CD14-positive monocyte (primary cell): ENCODE results near the gene PRRT1. TPM values are rescaled to one million over a fixed set of nuclear protein-coding genes. Genes with fewer than 3 reads are reported as not detected.

Experiments
- DNase-seq, 3 donors: peaks; one replicate each; pipeline ENCODE4 v3.0.0-alpha.2; 2011 to 2022
- H2AFZ ChIP-seq: 2 replicates; pipeline ENCODE4 v1.6.0; 2012; ENCODE audit warnings: mild to moderate bottlenecking, low read depth, low read length, inconsistent platforms; ENCODE audit not compliant: insufficient read depth, poor library complexity, severe bottlenecking
- H3K27ac ChIP-seq, 2 donors: 1 replicate in 1 of 2; 2 replicates in 1 of 2; pipeline ENCODE4 v1.5.1; 2012 to 2013; ENCODE audit warnings: low read length in 2 of 2, control low read depth in 1 of 2, inconsistent platforms in 1 of 2, low read depth in 1 of 2, mild to moderate bottlenecking in 1 of 2
- H3K27me3 ChIP-seq, 2 donors: one replicate each; pipeline versions ENCODE4 v1.6.0 to v1.6.1; 2011 to 2013; ENCODE audit warnings: low read length in 2 of 2; ENCODE audit not compliant: control insufficient read depth in 2 of 2, insufficient read depth in 2 of 2
- H3K36me3 ChIP-seq, 2 donors: replicated peaks in 1 of 2; 1 replicate in 1 of 2; 2 replicates in 1 of 2; pipeline versions ENCODE4 v1.5.1 to v1.6.1; 2012 to 2013; ENCODE audit warnings: low read length in 2 of 2, control low read depth in 1 of 2, inconsistent platforms in 1 of 2, mild to moderate bottlenecking in 1 of 2; ENCODE audit not compliant: insufficient read depth in 2 of 2, control insufficient read depth in 1 of 2
- H3K4me1 ChIP-seq, 2 donors: 1 replicate in 1 of 2; 2 replicates in 1 of 2; pipeline versions ENCODE4 v1.5.1 to v1.6.1; 2012 to 2013; ENCODE audit warnings: low read length in 2 of 2, control low read depth in 1 of 2, inconsistent platforms in 1 of 2, mild to moderate bottlenecking in 1 of 2, moderate library complexity in 1 of 2; ENCODE audit not compliant: insufficient read depth in 2 of 2, control insufficient read depth in 1 of 2
- H3K4me2 ChIP-seq: replicated peaks from 2 replicates; pipeline ENCODE3; 2012; ENCODE audit warnings: low read length, moderate library complexity, mild to moderate bottlenecking; ENCODE audit not compliant: poor library complexity, severe bottlenecking; ENCODE audit errors: extremely low read depth
- H3K4me3 ChIP-seq, 3 experiments: fragments of 200-600 bp in 1 of 3; sonication (generic) in 1 of 3; replicated peaks in 1 of 3; 1 replicate in 2 of 3; 2 replicates in 1 of 3; pipeline ENCODE4 v1.5.1; 2011 to 2013; ENCODE audit warnings: low read length in 3 of 3, mild to moderate bottlenecking in 3 of 3, control low read depth in 2 of 3, low read depth in 2 of 3, inconsistent platforms in 1 of 3, moderate library complexity in 1 of 3
- H3K79me2 ChIP-seq: 2 replicates; pipeline ENCODE4 v1.6.0; 2012; ENCODE audit warnings: mild to moderate bottlenecking, control low read depth, inconsistent platforms, low read length, moderate library complexity; ENCODE audit not compliant: insufficient read depth
- H3K9ac ChIP-seq: 2 replicates; pipeline ENCODE4 v1.6.0; 2017; ENCODE audit warnings: low read length, mild to moderate bottlenecking; ENCODE audit not compliant: insufficient read depth, poor library complexity, severe bottlenecking
- H3K9me3 ChIP-seq, 2 donors: replicated peaks in 1 of 2; 1 replicate in 1 of 2; 2 replicates in 1 of 2; pipeline versions ENCODE4 v1.5.1 to v1.6.1; 2012 to 2013; ENCODE audit warnings: low read length in 2 of 2, control low read depth in 1 of 2; ENCODE audit not compliant: control insufficient read depth in 1 of 2, insufficient read depth in 1 of 2
- H4K20me1 ChIP-seq: 2 replicates; pipeline ENCODE4 v1.6.0; 2012; ENCODE audit warnings: mild to moderate bottlenecking, low read length, control low read depth, moderate library complexity; ENCODE audit not compliant: insufficient read depth
- H3K27ac Mint-ChIP-seq, 7 donors: one replicate each; pipeline ENCODE4 v1.8.0; 2020; ENCODE audit warnings: mild to moderate bottlenecking in 7 of 7, mixed read lengths in 7 of 7, moderate library complexity in 6 of 7, inconsistent platforms in 2 of 7
- H3K27me3 Mint-ChIP-seq, 3 donors: one replicate each; pipeline ENCODE4 v1.8.0; 2021 to 2022; ENCODE audit warnings: low read depth in 3 of 3, mild to moderate bottlenecking in 3 of 3, mixed read lengths in 3 of 3, moderate library complexity in 3 of 3, inconsistent platforms in 1 of 3
- H3K36me3 Mint-ChIP-seq, 2 donors: one replicate each; pipeline ENCODE4 v1.8.0; 2020; ENCODE audit warnings: mixed read lengths in 2 of 2, inconsistent platforms in 1 of 2, mild to moderate bottlenecking in 1 of 2
- H3K4me1 Mint-ChIP-seq: one replicate; pipeline ENCODE4 v1.8.0; 2020; ENCODE audit warnings: mild to moderate bottlenecking, mixed read lengths
- H3K4me3 Mint-ChIP-seq, 2 donors: one replicate each; pipeline ENCODE4 v1.8.0; 2020; ENCODE audit warnings: mild to moderate bottlenecking in 2 of 2, mixed read lengths in 2 of 2, moderate library complexity in 1 of 2
- H3K9me3 Mint-ChIP-seq, 7 donors: one replicate each; pipeline ENCODE4 v1.8.0; 2020 to 2022; ENCODE audit warnings: mixed read lengths in 7 of 7, mild to moderate bottlenecking in 6 of 7, moderate library complexity in 6 of 7, inconsistent platforms in 2 of 7
- WGBS: methylation state at CpG from one replicate; pipeline ENCODE4 v1.1.5; 2013; ENCODE audit warnings: missing lambda C conversion rate; ENCODE audit not compliant: insufficient coverage; 5-methylcytosine and 5-hydroxymethylcytosine counted together
- intact Hi-C, 2 donors: fragments of 100-400 bp; cut with micrococcal nuclease; formaldehyde crosslinking; loops; one replicate each; pipeline versions ENCODE4 v1.15.0 to v1.15.1; 2023
- polyA plus RNA-seq, 3 donors: library from polyadenylated mRNA; depleted of rRNA in 1 of 3; unstranded in 2 of 3; stranded (reverse) in 1 of 3; fragments of 300-500 nt in 2 of 3; fragments of >200 nt in 1 of 3; fragmentation: Illumina TruSeq in 2 of 3; gene quantifications; 1 replicate in 2 of 3; 2 replicates in 1 of 3; pipeline ENCODE4 v1.2.3, GENCODE V29; 2012 to 2021
- TF ChIP-seq, protein P1 (sequence below): fragments of 200-600 bp; IDR thresholded peaks from one replicate; pipeline ENCODE4 v1.8.0; 2022; ENCODE audit warnings: antibody characterized with exemption, mild to moderate bottlenecking

PRRT1 gene
- polyA plus RNA-seq, 3 donors: not detected

DNA sequence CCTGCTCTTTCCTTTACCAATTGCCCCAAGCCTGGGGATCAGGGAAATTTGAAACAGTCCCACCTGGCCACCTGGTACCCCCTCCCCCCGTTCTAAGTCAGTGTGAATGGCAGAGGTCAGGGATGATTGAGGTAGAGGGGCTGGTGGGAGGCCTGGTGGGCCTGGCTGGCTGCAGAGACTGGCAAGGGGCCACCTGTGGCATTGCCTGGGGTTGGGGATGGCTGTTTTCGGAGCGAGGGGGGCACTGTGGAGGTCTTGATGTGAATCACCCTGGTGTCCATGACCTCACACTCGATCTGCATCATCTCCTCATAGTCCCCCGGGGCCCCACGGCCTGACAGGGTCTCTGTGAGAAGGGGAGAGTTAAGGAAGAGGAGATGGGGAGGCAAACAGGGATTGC is 36.1 kb downstream of the PRRT1 start:
- Mint-ChIP-seq H3K36me3 (peaks cover 74 to 76% of the 10 kb centered on the region in 2 donors), H3K27me3 (peaks cover 0 to 5% (median 0%) of the 10 kb centered on the region in 3 donors), H3K27ac (peak overlapping the region in 5 of 7 donors; percentile 7 to 72 (median 59)), H3K9me3 (no peaks in the 10 kb centered on the region), H3K4me3 (no peak overlapping the region), H3K4me1 (peaks cover 6% of the 10 kb centered on the region)
- Histone ChIP-seq H4K20me1 (peaks cover 35% of the 10 kb centered on the region), H3K79me2 (no peaks in the 10 kb centered on the region), H3K4me2 (no peak overlapping the region), H3K27me3 (no peaks in the 10 kb centered on the region), H3K4me1 (no peaks in the 10 kb centered on the region), H3K36me3 (peaks cover 53 to 66% of the 10 kb centered on the region in 2 donors), H3K4me3 (no peak overlapping the region), H3K9ac (no peak overlapping the region), H3K27ac (no peak overlapping the region), H3K9me3 (no peaks in the 10 kb centered on the region), H2AFZ (no peak overlapping the region)
- no peak for DNase-seq
- 89% methylated on average over 1 of the region's 6 CpGs for WGBS
- intact Hi-C loops: loop anchor here in 1 of 2 donors (5.0 kb wide), 1 partner anchor 82 kb away; no protein-coding TSS in a partner anchor
- TF ChIP-seq, protein P1, sequence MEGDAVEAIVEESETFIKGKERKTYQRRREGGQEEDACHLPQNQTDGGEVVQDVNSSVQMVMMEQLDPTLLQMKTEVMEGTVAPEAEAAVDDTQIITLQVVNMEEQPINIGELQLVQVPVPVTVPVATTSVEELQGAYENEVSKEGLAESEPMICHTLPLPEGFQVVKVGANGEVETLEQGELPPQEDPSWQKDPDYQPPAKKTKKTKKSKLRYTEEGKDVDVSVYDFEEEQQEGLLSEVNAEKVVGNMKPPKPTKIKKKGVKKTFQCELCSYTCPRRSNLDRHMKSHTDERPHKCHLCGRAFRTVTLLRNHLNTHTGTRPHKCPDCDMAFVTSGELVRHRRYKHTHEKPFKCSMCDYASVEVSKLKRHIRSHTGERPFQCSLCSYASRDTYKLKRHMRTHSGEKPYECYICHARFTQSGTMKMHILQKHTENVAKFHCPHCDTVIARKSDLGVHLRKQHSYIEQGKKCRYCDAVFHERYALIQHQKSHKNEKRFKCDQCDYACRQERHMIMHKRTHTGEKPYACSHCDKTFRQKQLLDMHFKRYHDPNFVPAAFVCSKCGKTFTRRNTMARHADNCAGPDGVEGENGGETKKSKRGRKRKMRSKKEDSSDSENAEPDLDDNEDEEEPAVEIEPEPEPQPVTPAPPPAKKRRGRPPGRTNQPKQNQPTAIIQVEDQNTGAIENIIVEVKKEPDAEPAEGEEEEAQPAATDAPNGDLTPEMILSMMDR: no peak

DNA sequence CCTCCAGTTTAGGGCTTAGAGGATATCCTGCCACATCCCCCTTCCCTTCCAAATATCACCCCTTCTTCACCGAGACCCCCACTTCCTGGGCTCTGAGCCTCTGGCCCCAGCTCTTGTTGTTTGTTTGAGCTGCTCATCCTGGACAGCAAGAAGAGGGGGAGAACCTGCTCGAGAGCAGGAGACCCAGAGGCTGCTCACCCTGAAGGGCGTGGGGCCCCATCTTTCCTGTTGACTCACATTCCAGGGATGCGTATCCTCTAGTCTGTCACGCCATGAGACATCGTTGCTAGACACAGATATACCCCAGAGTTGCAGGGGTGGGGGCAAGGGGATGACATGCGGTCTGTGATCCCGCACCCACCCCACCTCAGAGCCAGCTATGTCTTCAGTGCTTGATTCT is 36.9 kb downstream of the PRRT1 start:
- no peaks in the 10 kb centered on the region for H3K4me1 ChIP-seq
- H4K20me1 ChIP-seq: peaks cover 34% of the 10 kb centered on the region
- H3K27ac ChIP-seq: no peak overlapping the region
- H3K27me3 ChIP-seq: peaks cover 0 to 3% of the 10 kb centered on the region in 2 donors
- no peaks in the 10 kb centered on the region for H3K79me2 ChIP-seq
- no peak overlapping the region for H3K4me2 ChIP-seq
- H2AFZ ChIP-seq: no peak overlapping the region
- intact Hi-C loops: loop anchor here in 1 of 2 donors (5.0 kb wide), 1 partner anchor 83 kb away; no protein-coding TSS in a partner anchor
- H3K27me3 Mint-ChIP-seq: peaks cover 5 to 7% (median 5%) of the 10 kb centered on the region in 3 donors
- H3K9me3 ChIP-seq: no peaks in the 10 kb centered on the region
- no peaks in the 10 kb centered on the region for H3K9me3 Mint-ChIP-seq
- no peak overlapping the region for H3K4me3 Mint-ChIP-seq
- H3K4me1 Mint-ChIP-seq: peaks cover 6% of the 10 kb centered on the region
- no peak overlapping the region for H3K4me3 ChIP-seq
- TF ChIP-seq, protein P1: no peak
- H3K36me3 ChIP-seq: peaks cover 47 to 61% of the 10 kb centered on the region in 2 donors
- DNase-seq: no peak
- H3K9ac ChIP-seq: no peak overlapping the region
- WGBS: 78% methylated on average over 7 of the region's 8 CpGs
- peaks cover 68% of the 10 kb centered on the region in 2 donors for H3K36me3 Mint-ChIP-seq
- H3K27ac Mint-ChIP-seq: peak overlapping the region in 4 of 7 donors; percentile 54 to 76 (median 73)
